ENCODE results near the gene TMEM139.
"Not testable (repeated sequence)": the region's sequence is repeated elsewhere in the genome, so short reads cannot be mapped to it uniquely, and the experiment has no call there.

The TMEM139 gene

DNA sequence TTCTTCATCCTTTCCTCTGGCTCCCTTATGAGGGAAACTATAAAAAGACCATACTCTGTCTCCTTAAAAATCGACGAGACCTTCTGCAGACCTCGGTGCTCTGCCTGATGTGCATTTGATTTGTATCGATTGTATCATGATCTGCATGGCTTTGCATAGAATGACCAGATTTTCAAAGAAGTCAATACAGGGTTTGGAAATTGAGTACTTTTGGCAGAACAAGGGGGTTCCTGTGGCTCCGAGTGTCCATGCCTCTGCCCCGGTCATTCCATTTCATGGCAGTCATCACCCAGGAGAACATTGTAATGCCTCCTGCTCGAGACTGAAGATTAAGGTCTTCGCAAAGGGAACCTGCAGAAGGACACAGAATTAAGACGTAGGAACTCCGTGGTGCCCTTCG lies 4.1 kb downstream of the TMEM139 start:
- FAIRE-seq (no peak), DNase-seq (ENCODE audit: low spot score) (no peak)

DNA sequence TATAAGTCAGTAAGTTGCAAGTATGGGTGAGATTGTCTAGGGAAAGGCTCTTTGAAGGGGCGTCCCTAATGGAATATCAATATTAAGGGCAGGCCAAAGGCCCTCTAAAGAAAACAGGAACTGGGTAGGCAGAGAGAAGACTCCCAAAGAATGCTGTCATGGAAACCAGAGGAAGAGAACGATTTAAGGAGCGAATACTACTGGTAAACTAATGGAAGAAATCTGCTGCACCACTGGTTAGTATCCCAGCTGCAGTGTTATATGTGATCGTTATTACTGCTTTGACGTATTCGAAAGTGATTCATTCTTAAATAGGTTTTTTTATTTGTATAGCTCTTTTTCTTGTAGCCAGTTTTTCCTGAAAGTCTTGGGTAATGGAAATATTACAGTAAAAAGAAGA lies 4.7 kb downstream of the TMEM139 start:
- DNase-seq (ENCODE audit: low spot score) (no peak), FAIRE-seq (no peak)

DNA sequence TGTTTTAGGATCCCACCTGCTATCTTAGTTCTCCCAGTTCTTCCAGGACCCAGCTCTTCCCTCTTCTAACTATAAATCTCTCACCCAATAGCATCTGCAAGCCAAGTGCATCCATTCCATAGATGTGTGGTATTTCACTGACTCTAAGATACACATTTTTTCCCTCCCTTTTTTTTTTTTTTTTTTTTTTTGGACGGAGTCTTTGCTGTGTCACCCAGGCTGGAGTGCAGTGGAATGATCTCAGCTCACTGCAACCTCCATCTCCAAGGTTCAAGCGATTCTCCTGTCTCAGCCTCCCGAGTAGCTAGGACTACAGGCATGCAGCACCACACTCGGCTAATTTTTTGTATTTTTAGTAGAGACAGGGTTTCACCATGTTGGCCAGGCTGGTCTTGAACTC lies 5.1 kb downstream of the TMEM139 start:
- not testable (repeated sequence) for FAIRE-seq; DNase-seq (ENCODE audit: low spot score)

DNA sequence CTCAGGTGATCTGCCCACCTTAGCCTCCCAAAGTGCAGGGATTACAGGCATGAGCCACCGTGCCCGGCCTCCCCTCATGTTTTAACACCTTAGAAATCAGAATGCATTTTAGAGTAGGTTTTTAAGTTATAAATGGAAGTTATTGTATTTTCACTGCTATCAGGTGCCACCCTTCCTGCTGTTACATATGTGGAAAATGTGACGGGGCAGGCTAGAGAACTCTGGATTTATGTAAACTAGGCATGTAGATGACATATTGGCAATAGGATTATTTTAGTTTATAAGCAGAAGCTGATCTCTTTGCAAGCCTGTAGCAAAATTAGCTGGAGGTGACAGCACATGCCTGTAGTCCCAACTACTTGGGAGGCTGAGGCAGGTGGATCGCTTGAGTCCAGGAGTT lies 5.5 kb downstream of the TMEM139 start:
- DNase-seq (ENCODE audit: low spot score) (no peak), FAIRE-seq (no peak)

DNA sequence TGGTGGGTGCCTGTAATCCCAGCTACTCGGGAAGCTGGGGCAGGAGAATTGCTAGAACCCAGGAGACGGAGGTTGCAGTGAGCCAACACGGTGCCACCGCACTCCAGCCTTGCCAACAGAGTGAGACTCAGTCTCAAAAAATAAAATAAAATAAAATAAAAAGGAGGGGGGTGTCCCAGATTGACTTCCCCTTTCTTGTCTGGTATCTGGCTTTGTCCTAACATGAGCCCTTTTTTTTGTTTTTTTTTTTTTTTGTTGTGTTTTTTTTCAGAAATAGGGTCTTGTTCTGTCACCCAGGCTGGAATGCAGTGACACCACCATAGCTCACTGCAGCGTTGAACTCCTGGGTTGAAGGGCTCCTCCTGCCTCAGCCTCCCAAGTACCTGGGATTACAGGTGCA lies 8.1 kb downstream of the TMEM139 start:
- no peak for FAIRE-seq

DNA sequence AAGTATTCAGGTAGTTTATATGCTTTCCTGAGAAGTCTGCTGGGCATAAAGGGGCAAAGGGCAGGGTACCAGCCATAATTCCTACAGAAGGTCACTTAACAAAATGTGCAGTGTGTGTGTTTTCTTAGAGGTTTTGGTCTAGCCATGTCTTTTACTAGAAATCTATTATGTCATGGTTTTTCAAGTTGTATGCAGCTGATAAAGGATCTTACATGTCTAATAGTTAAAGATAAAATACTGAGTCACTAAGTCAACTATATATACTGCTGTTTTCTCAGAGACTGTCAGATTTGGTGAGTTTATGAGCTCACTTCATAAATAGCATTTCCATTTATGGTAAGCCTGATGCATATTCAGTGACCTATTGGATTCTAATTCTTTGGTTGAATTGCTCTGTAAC lies 11.1 kb downstream of the TMEM139 start:
- no peak for FAIRE-seq
- DNase-seq (ENCODE audit: low spot score) = peak; percentile 36

More for the DNA sequence above, 8.1 kb downstream of the TMEM139 start:
- DNase-seq (ENCODE audit: low spot score) = no peak

DNA sequence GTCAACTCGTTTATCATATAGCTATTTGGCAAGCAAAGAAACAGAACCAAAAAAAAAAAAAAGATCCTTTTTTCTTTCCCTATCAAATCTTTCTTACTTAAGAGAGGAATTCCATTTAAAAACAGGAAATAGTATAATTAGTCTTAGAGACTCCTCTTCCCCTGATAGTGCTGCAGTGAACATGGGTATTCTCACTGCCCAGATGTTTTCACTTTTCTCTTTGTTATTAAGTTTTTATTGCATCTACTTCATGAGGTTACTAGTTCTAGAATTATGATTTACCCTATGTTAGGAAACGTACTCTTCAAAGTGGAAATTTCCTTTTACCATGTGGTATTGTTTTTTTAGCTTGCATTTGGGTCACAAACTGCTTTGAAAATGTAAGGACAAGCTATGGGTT lies 11.9 kb downstream of the TMEM139 start:
- no peak for DNase-seq (ENCODE audit: low spot score)
- FAIRE-seq = no peak

DNA sequence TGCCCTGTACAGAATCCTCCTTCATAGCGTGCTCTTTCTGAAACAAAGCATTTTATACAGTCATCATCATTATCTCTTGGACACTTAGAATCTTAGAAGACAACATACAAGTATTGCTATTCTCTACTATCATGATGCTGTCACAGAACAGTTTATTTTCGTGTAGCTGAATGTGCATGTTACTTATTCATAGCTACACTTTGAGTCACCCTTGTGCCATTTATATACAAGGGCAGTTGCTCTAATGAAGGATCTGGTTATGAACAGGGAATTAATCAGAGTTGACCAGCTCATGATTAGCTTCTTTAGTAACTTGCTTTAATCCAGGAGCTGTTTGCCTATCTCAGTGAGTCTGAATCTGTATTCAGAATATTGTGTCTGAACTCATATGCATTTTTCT lies 14.6 kb downstream of the TMEM139 start:
- DNase-seq (ENCODE audit: low spot score) = no peak

DNA sequence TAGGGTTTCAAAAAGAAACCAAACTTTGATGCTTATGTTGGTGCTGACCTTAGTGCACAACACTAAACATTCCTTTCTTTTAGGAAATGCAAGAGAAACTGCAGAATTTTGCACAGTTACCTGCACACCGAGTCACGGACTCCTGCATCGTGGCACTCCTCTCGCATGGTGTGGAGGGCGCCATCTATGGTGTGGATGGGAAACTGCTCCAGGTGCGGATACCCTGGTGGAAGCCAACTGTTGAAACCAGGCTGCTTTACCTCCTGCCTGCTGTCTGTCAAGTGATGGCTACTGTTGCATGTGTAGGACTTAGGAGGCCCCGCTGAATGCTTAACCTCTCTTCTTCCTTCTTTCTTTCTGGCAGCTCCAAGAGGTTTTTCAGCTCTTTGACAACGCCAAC lies 15.1 kb downstream of the TMEM139 start:
- DNase-seq (ENCODE audit: low spot score) = no peak
- no peak for FAIRE-seq

More for the DNA sequence above, 14.6 kb downstream of the TMEM139 start:
- FAIRE-seq = no peak

DNA sequence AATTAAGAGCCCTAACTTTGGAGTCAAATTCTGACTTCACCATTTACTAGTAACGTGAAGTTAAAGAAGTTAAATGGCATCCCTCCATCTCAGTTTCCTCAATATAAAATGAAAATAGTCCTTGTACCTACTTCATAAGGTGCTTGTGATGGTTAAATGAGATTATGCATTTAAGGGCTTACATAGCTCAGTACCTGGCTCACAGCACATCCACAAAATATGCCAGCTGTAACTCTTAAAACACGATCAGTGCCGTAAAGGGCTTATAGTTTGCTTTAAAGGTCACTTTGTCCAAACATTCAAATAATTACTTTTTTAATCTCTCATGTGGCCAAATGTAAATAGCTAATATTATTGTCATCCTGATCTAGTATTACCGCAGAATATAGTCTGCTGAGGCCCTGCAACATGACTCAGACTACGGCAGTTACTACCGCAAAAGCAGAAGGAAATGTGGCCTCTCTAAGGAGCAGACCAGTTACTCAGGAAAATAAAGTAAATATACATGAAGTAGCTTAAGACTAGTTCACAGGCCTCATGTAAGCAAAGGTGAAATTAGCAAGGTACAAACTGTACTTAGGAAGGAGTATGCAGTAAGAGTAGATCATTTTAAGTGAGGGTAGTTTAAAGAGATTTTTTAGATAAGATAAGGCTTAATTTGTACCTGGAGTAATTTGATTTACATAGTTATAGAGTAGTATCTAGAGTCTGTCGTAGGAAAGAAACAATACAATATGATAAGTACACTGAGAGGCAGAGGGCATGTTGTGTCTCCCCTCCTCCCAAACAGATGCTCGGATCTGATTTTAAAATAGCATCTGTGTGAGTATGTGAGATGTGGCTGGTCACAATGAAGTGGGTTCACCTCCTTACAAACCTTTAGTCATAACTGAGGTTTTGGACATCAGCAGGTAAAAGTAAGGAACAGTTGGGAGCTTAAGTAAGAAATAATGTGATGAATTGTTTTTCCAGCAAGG lies 16.5 kb downstream of the TMEM139 start:
- no peak for FAIRE-seq
- no peak for DNase-seq (ENCODE audit: low spot score)

DNA sequence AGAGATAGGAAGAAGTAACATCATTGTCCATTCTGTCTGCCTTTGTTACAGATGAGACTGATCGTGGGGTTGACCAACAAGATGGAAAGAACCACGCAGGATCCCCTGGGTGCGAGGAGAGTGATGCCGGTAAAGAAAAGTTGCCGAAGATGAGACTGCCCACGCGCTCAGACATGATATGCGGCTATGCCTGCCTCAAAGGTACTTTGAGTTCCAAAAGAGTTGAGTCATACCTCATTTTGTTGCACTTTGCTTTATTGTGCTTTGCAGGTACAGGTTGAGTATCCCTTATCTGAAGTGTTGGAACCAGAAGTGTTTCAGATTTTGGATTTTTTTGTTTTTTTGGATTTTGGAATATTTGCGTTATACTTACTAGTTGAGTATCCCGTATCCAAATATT lies 19.0 kb downstream of the TMEM139 start:
- no peak for DNase-seq (ENCODE audit: low spot score)
- no peak for FAIRE-seq

DNA sequence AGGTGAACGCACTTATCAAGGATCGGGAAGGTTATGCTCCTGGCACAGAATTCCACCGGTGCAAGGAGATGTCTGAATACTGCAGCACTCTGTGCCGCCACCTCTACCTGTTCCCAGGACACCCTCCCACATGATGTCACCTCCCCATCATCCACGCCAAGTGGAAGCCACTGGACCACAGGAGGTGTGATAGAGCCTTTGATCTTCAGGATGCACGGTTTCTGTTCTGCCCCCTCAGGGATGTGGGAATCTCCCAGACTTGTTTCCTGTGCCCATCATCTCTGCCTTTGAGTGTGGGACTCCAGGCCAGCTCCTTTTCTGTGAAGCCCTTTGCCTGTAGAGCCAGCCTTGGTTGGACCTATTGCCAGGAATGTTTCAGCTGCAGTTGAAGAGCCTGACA lies 20.2 kb downstream of the TMEM139 start:
- DNase-seq (ENCODE audit: low spot score) = no peak
- FAIRE-seq = no peak

DNA sequence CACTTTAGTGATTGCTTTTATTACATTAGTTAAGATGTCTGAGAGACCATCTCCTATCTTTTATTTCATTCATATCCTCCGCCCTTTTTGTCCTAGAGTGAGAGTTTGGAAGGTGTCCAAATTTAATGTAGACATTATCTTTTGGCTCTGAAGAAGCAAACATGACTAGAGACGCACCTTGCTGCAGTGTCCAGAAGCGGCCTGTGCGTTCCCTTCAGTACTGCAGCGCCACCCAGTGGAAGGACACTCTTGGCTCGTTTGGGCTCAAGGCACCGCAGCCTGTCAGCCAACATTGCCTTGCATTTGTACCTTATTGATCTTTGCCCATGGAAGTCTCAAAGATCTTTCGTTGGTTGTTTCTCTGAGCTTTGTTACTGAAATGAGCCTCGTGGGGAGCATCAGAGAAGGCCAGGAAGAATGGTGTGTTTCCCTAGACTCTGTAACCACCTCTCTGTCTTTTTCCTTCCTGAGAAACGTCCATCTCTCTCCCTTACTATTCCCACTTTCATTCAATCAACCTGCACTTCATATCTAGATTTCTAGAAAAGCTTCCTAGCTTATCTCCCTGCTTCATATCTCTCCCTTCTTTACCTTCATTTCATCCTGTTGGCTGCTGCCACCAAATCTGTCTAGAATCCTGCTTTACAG lies 20.8 kb downstream of the TMEM139 start:
- FAIRE-seq = no peak

DNA sequence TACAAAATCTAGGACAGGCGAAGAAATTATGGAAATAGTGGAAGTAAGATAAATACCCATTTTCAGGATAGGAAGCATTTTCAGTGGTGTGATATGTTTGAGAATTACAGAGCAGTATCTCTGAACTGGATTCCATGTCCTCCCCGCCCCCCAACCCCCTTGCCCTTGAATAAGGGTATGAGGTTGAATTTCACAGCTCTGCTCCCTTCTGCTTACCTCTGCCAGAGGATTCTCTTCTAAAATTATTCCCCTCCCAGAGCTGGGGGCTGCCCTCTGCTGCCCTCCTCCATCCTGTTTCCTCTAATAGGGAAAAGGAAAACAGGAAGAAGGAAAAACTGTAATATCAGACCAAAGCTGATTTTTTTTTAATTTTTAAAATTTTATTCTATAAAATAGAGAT lies 23.9 kb downstream of the TMEM139 start:
- FAIRE-seq = no peak
- no peak for DNase-seq (ENCODE audit: low spot score)

More for the DNA sequence above, 20.8 kb downstream of the TMEM139 start:
- DNase-seq (ENCODE audit: low spot score) = no peak

DNA sequence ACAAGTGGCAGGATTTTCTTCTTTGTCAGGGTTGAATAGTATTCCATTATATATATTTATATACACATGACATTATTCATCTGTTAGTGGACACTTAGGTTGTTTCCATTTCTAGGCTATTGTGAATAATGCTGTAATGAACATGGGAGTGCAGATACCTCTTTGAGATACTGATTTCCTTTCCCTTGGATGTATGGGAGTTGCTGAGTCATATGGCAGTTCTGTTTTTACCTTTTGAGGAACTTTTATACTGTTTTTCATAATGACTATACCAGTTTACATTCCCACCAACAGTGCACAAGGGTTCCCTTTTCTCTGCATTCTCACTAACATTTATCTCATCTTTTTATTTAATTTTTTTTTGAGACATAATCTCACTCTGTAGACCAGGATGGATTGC lies 29.4 kb downstream of the TMEM139 start:
- DNase-seq (ENCODE audit: low spot score) (no peak), FAIRE-seq (no peak)

DNA sequence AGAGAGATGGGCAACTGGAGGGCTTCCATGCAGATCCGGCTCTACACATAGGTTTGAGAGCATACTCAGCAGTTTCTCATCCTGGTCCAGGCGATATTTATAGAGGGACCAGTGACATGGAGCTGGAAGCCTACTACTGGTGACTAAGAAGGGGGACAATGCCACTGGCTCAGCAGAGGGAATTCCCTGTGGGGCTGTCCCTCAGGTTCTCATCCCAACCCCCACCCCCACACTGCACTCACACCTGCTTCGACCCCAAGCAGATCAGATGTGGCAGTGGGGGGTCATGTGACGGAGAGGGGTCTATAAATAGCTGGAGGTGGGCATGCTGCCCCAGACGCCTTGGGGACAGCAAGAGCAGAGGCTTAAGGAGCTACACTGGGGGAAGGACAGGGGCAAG lies 31.0 kb downstream of the TMEM139 start, which contains the start of gene CLCN1:
TSS of gene CLCN1 (plus strand) at position 336 of the 400 bp plus-strand sequence. CDS start 102 bp downstream, outside the sequence.
- FAIRE-seq (no peak), DNase-seq (ENCODE audit: low spot score) (no peak)

DNA sequence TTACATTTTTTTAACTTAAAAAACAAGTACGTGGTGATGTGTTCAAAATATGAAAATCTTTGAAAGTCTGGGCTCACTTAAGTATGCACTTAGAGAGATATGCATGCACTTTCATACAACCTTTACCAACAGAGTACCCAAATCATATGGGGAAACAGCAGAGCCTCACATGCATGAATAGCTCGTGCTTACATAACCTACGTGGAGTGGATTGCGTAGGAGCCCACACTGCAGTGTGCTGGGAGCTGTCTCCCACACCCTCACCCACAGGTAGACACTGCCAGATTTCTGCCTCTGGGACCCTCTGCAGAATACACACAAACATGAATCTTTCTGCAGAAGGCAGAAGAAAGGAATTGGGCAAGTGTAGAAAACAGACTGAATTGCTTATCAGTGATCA lies 31.7 kb downstream of the TMEM139 start:
- no peak for FAIRE-seq
- DNase-seq (ENCODE audit: low spot score) = no peak

DNA sequence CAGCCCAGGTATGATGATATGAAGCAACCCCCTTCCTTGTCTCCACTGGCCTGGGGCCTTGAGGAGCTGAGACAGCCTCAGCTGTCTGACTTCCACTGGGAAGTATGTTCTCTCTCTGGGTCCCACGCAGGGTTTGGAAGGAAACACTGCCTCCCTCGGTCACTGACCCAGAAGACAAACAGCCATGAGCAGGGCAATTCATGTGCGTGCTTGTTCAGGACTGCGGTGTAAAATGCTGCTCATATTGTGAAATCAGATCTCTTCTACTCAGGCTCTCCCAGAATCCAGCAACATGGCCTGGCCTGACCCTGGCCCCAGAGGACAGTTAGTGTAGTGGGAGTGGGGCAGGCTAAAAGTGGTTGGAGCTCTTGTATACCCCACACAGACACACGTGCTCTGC lies 33.9 kb downstream of the TMEM139 start:
- FAIRE-seq = no peak
- DNase-seq (ENCODE audit: low spot score) = no peak

DNA sequence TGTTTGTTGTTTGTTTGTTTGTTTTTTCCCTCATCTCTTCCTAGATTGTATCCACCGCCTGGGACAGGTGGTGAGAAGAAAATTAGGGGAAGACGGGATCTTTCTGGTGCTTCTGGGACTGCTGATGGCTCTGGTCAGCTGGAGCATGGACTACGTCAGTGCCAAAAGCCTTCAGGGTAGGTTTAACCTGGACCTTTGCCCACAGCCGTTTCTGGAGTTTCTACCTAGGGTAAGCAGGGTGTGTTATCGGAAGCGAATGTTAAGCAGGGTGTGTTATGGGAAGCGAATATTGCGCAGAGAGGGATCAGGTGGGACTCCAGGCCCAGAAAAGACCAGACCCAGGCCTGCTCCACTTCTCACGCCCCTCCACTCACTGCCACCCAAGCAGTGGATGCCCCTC lies 35.9 kb downstream of the TMEM139 start:
- DNase-seq (ENCODE audit: low spot score) = no peak
- no peak for FAIRE-seq

DNA sequence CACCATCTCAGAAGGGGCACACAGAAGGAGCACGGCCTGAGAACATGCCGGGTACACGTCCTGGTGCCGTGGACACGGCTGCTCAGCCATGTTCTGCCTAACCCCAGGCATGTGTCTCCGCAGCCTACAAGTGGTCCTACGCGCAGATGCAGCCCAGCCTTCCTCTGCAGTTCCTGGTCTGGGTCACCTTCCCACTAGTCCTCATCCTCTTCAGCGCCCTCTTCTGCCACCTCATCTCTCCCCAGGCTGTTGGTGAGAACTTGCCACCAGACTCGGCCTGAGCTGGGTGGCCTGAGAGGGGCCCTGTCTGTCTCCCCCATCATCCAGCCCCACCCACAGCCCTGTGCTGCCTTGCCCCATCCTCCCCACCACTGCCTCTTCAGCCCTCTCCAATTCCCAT lies 36.5 kb downstream of the TMEM139 start:
- no peak for FAIRE-seq
- DNase-seq (ENCODE audit: low spot score) = no peak

DNA sequence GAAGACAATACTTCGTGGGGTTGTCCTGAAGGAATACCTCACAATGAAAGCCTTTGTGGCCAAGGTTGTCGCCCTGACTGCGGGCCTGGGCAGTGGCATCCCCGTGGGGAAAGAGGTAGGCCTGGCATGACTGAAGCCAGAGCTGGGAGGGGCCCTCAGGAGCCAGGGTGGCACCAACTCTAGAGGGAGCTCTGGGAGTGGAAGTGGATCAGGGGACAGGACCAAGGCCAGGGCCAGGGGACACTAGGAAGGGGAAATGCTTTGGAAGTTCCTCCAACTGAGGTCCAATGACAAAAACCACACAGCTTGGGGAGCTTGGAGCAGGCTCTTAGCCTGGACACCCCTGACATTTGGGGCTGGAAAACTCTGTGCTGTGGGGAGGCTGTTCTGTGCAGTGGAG lies 37.0 kb downstream of the TMEM139 start:
- FAIRE-seq (no peak), DNase-seq (ENCODE audit: low spot score) (no peak)

DNA sequence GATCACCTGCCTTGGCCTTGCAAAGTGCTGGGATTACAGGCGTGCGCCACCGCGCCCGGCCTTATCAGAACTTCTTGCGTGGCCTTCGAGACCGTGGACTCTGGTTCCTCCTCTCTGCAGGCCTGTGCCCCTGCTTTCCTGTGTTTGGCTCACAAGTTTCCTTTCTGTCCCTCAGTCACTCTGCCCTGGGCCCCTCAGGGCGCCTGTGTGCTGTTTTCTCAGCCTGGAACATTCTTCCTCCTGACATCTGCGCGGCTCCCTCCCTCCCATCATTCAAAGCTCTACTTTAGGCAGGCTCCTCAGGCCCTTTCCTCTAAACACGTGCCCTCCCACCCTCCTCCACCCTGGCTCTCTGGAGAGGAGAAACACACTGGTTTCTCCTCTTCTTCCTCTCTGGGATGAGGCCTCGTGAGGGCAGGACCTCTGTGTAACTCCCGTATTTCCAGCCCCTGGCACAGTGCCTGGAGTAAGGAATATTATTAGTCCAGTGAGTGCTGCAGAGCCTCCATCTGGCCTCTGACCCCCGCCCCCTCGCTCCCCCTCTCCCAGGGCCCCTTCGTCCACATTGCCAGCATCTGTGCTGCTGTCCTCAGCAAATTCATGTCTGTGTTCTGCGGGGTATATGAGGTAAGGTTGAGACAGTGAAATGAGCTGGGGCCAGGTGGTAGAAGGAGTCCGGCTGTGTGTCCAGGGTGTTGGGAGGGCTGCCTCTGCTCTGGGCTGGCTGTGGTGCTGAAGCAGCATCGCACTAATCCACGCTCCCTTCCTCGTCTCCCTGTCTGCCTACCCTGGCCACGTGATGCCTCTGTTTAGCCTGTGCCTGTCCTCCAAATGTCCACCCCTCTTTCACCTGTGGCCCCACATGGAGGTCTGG lies 38.2 kb downstream of the TMEM139 start:
- DNase-seq (ENCODE audit: low spot score) (no peak), FAIRE-seq (no peak)
